C4-2B (cell line): ENCODE measurements around the gene SMARCA1.

Source experiments
- CTCF ChIP-seq: fragments of 450-650 bp; conservative IDR thresholded peaks from 2 replicates; pipeline ENCODE4 v1.5.1; 2017; ENCODE audit warnings: mild to moderate bottlenecking
- ZFX ChIP-seq: fragments of 450-650 bp; IDR thresholded peaks from 2 replicates; pipeline ENCODE4 v1.6.1; 2017

- TF ChIP-seq CTCF (no peak), ZFX (no peak)
These were observed 77.9 kb downstream of the SMARCA1 start for GRCh38 chrX:129445436-129445835.
